Dermis blood vessel endothelial cell (primary cell): ENCODE measurements around the gene MYCBPAP. TPM values are rescaled to one million over a fixed set of nuclear protein-coding genes. Genes with fewer than 3 reads are reported as not detected.

Source experiments
- DNase-seq: peaks from one replicate; pipeline ENCODE4 v3.0.0; 2010
- total RNA-seq: library from RNA; depleted of rRNA; stranded (reverse); fragments of >200 nt; gene quantifications from 2 replicates; pipeline ENCODE4 v1.2.3, GENCODE V29; 2014

Gene MYCBPAP
- total RNA-seq, 1 donor from 2014 or later = 0.34 TPM

GRCh38 chr17:50573866-50574611 is 65.8 kb downstream of the MYCBPAP start:
- no peak for DNase-seq

- no peak for DNase-seq
These were observed 67.5 kb downstream of the MYCBPAP start for GRCh38 chr17:50575581-50576210.

- DNase-seq = no peak
These were observed 68.6 kb downstream of the MYCBPAP start for GRCh38 chr17:50576864-50577263.

- DNase-seq = no peak
These were observed 69.3 kb downstream of the MYCBPAP start for GRCh38 chr17:50577451-50577954.

- no peak for DNase-seq
These were observed 69.9 kb downstream of the MYCBPAP start for GRCh38 chr17:50578173-50578572.

GRCh38 chr17:50579399-50579798 is 71.2 kb downstream of the MYCBPAP start:
- DNase-seq = no peak

- no peak for DNase-seq
These were observed 72.4 kb downstream of the MYCBPAP start for GRCh38 chr17:50580646-50581045.

Other genes with a start within 250 kb of the MYCBPAP start
- gene TMEM92, start 234.0 kb upstream of the MYCBPAP start, total RNA-seq = 0.17 and 0.19 TPM in 2 replicates
- 26.5 and 31.8 TPM in 2 replicates for gene XYLT2, start 162.3 kb upstream of the MYCBPAP start, total RNA-seq
- gene MRPL27, start 135.3 kb upstream of the MYCBPAP start, total RNA-seq = 35.4 and 70.3 TPM in 2 replicates
- 1.0 and 4.6 TPM in 2 replicates for gene EME1, start 135.2 kb upstream of the MYCBPAP start, total RNA-seq
- 118 and 227 TPM in 2 replicates for gene LRRC59, start 110.9 kb upstream of the MYCBPAP start, total RNA-seq
- 10.1 and 15.5 TPM in 2 replicates for gene ACSF2, start 82.2 kb upstream of the MYCBPAP start, total RNA-seq
- not detected in 2 replicates for gene CHAD, start 39.6 kb upstream of the MYCBPAP start, total RNA-seq
- gene RSAD1, start 29.6 kb upstream of the MYCBPAP start, total RNA-seq = 15.9 and 18.2 TPM in 2 replicates
- under 0.01 TPM in 1 of 2 replicates, not detected in the other for gene EPN3, start 24.3 kb downstream of the MYCBPAP start, total RNA-seq
- 36.8 and 43.6 TPM in 2 replicates for gene SPATA20, start 38.7 kb downstream of the MYCBPAP start, total RNA-seq
- not detected in 2 replicates for gene CACNA1G, start 52.3 kb downstream of the MYCBPAP start, total RNA-seq
- gene ABCC3, start 126.4 kb downstream of the MYCBPAP start, total RNA-seq = 1.3 and 2.7 TPM in 2 replicates
- 33.2 and 35.4 TPM in 2 replicates for gene ANKRD40, start 199.5 kb downstream of the MYCBPAP start, total RNA-seq
- gene LUC7L3, start 211.2 kb downstream of the MYCBPAP start, total RNA-seq = 21.4 and 31.5 TPM in 2 replicates